C4-2B (cell line): Measurements from ENCODE around the gene GIPC2.

Source experiments
- ZFX ChIP-seq: fragments of 450-650 bp; IDR thresholded peaks from 2 replicates; pipeline ENCODE4 v1.6.1; 2017
- TF ChIP-seq, protein P1 (sequence below): fragments of 450-650 bp; conservative IDR thresholded peaks from 2 replicates; pipeline ENCODE4 v1.5.1; 2017; ENCODE audit warnings: mild to moderate bottlenecking

DNA sequence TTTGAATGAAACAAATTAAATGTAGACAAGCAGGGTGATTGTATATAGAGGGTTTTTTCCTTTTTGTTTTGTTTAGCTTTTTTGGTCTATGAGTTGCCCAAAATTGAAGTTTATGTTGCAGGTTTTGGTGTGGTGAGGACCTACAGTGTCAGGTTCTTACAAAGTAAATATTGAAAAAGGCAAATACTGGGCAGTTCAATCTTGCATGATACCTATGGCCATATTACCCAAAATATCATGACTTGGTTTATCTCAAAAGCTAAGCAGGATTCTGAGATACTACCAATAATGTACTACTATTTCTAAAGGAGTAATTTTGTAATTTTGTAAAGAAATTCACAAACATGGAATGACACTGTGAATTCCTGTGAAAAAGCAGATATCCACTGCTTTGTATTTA is 39.2 kb upstream of the GIPC2 start:
- TF ChIP-seq, protein P1, sequence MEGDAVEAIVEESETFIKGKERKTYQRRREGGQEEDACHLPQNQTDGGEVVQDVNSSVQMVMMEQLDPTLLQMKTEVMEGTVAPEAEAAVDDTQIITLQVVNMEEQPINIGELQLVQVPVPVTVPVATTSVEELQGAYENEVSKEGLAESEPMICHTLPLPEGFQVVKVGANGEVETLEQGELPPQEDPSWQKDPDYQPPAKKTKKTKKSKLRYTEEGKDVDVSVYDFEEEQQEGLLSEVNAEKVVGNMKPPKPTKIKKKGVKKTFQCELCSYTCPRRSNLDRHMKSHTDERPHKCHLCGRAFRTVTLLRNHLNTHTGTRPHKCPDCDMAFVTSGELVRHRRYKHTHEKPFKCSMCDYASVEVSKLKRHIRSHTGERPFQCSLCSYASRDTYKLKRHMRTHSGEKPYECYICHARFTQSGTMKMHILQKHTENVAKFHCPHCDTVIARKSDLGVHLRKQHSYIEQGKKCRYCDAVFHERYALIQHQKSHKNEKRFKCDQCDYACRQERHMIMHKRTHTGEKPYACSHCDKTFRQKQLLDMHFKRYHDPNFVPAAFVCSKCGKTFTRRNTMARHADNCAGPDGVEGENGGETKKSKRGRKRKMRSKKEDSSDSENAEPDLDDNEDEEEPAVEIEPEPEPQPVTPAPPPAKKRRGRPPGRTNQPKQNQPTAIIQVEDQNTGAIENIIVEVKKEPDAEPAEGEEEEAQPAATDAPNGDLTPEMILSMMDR, result no peak
- TF ChIP-seq ZFX, result no peak
